HEK293 (cell line): ENCODE measurements around the gene NPHP1.

Source experiments
- BCL11A ChIP-seq: fragments of 450-650 bp; formaldehyde crosslinking; IDR thresholded peaks from 2 replicates; pipeline ENCODE4 v1.5.1; 2016; ENCODE audit warnings: low read depth, missing biosample characterization, missing genetic modification characterization
- BCL11B ChIP-seq: fragments of 450-650 bp; formaldehyde crosslinking; IDR thresholded peaks from 2 replicates; pipeline ENCODE4 v1.5.1; 2016; ENCODE audit warnings: low read depth, missing biosample characterization, missing genetic modification characterization
- CTCF ChIP-seq: fragments of 450-650 bp; formaldehyde crosslinking; IDR thresholded peaks from 2 replicates; pipeline ENCODE4 v1.5.1; 2016; ENCODE audit warnings: missing biosample characterization, missing genetic modification characterization
- KLF17 ChIP-seq: fragments of 450-650 bp; formaldehyde crosslinking; IDR thresholded peaks from 2 replicates; pipeline ENCODE4 v1.5.1; 2016; ENCODE audit warnings: missing biosample characterization, missing genetic modification characterization
- OVOL3 ChIP-seq: fragments of 450-650 bp; formaldehyde crosslinking; IDR thresholded peaks from 2 replicates; pipeline ENCODE4 v1.5.1; 2016; ENCODE audit warnings: missing biosample characterization, missing genetic modification characterization
- SP2 ChIP-seq: fragments of 450-650 bp; formaldehyde crosslinking; IDR thresholded peaks from 2 replicates; pipeline ENCODE4 v1.5.1; 2016; ENCODE audit warnings: missing biosample characterization, missing genetic modification characterization
- SP7 ChIP-seq: fragments of 450-650 bp; formaldehyde crosslinking; IDR thresholded peaks from 2 replicates; pipeline ENCODE4 v1.5.1; 2016; ENCODE audit warnings: missing biosample characterization, missing genetic modification characterization
- ZBTB17 ChIP-seq: fragments of 450-650 bp; formaldehyde crosslinking; IDR thresholded peaks from 2 replicates; pipeline ENCODE4 v1.5.1; 2016; ENCODE audit warnings: missing biosample characterization, missing genetic modification characterization
- ZBTB49 ChIP-seq: fragments of 450-650 bp; formaldehyde crosslinking; IDR thresholded peaks from 2 replicates; pipeline ENCODE4 v1.5.1; 2016; ENCODE audit warnings: missing biosample characterization, missing genetic modification characterization, low read depth
- ZFP41 ChIP-seq: fragments of 450-650 bp; formaldehyde crosslinking; IDR thresholded peaks from 2 replicates; pipeline ENCODE4 v1.5.1; 2016; ENCODE audit warnings: missing biosample characterization, missing genetic modification characterization, borderline replicate concordance
- ZNF112 ChIP-seq: fragments of 450-650 bp; formaldehyde crosslinking; IDR thresholded peaks from 2 replicates; pipeline ENCODE4 v1.5.0; 2017; ENCODE audit warnings: missing biosample characterization, missing genetic modification characterization
- ZNF138 ChIP-seq: fragments of 450-650 bp; formaldehyde crosslinking; IDR thresholded peaks from 2 replicates; pipeline ENCODE4 v1.5.1; 2016; ENCODE audit warnings: missing biosample characterization, missing genetic modification characterization, borderline replicate concordance
- ZNF175 ChIP-seq: fragments of 450-650 bp; formaldehyde crosslinking; IDR thresholded peaks from 2 replicates; pipeline ENCODE4 v1.5.1; 2016; ENCODE audit warnings: missing biosample characterization, missing genetic modification characterization
- ZNF184 ChIP-seq: fragments of 450-650 bp; IDR thresholded peaks from 2 replicates; pipeline ENCODE4 v1.5.1; 2018; ENCODE audit warnings: missing biosample characterization, mild to moderate bottlenecking, missing genetic modification characterization
- ZNF280D ChIP-seq: fragments of 450-650 bp; formaldehyde crosslinking; IDR thresholded peaks from 2 replicates; pipeline ENCODE4 v1.5.1; 2016; ENCODE audit warnings: missing biosample characterization, missing genetic modification characterization
- ZNF335 ChIP-seq: fragments of 450-650 bp; formaldehyde crosslinking; conservative IDR thresholded peaks from 2 replicates; pipeline ENCODE4 v1.5.1; 2016; ENCODE audit warnings: missing biosample characterization, missing genetic modification characterization
- ZNF366 ChIP-seq: fragments of 450-650 bp; formaldehyde crosslinking; conservative IDR thresholded peaks from 2 replicates; pipeline ENCODE4 v1.5.1; 2016; ENCODE audit warnings: missing biosample characterization, missing genetic modification characterization
- ZNF423 ChIP-seq: fragments of 450-650 bp; formaldehyde crosslinking; IDR thresholded peaks from 2 replicates; pipeline ENCODE4 v1.5.1; 2016; ENCODE audit warnings: missing biosample characterization, missing genetic modification characterization
- ZNF473 ChIP-seq: fragments of 450-650 bp; formaldehyde crosslinking; IDR thresholded peaks from 2 replicates; pipeline ENCODE4 v1.5.1; 2017; ENCODE audit warnings: missing biosample characterization, missing genetic modification characterization
- ZNF488 ChIP-seq: fragments of 450-650 bp; formaldehyde crosslinking; IDR thresholded peaks from 2 replicates; pipeline ENCODE4 v1.5.1; 2016; ENCODE audit warnings: missing biosample characterization, missing genetic modification characterization
- ZNF510 ChIP-seq: fragments of 450-650 bp; formaldehyde crosslinking; IDR thresholded peaks from 2 replicates; pipeline ENCODE4 v1.5.1; 2018; ENCODE audit warnings: mild to moderate bottlenecking, missing genetic modification characterization, missing biosample characterization; ENCODE audit not compliant: insufficient replicate concordance
- ZNF518A ChIP-seq: fragments of 450-650 bp; formaldehyde crosslinking; conservative IDR thresholded peaks from 2 replicates; pipeline ENCODE4 v1.5.1; 2016; ENCODE audit warnings: low read depth, missing biosample characterization, missing genetic modification characterization
- ZNF660 ChIP-seq: fragments of 450-650 bp; IDR thresholded peaks from 2 replicates; pipeline ENCODE4 v1.5.1; 2018; ENCODE audit warnings: missing biosample characterization, mild to moderate bottlenecking, missing genetic modification characterization
- ZNF76 ChIP-seq: fragments of 450-650 bp; formaldehyde crosslinking; IDR thresholded peaks from 2 replicates; pipeline ENCODE4; 2016; ENCODE audit warnings: low read depth, missing biosample characterization, missing genetic modification characterization, borderline replicate concordance

NPHP1 gene

GRCh38 chr2:110101280-110101844, 103.5 kb downstream of the NPHP1 start (continued):
- TF ChIP-seq ZNF510 (no peak), ZNF660 (peak; percentile 86), ZNF76 (tag by site-specific recombination) (no peak), ZNF473 (no peak), OVOL3 (no peak), ZNF488 (no peak), ZFP41 (no peak), ZNF175 (tag by site-specific recombination) (no peak), ZBTB49 (no peak), SP2 (tag by site-specific recombination) (peak; percentile 49), SP7 (tag by site-specific recombination) (peak; percentile 27; the same call in 1 of the 2 replicates), BCL11B (tag by site-specific recombination) (no peak), ZNF423 (no peak), CTCF (tag by site-specific recombination) (no peak), ZNF184 (tag by site-specific recombination) (no peak), ZNF280D (tag by site-specific recombination) (no peak), ZNF335 (tag by site-specific recombination) (peak; percentile 85), ZNF112 (tag by site-specific recombination) (no peak), ZNF138 (tag by site-specific recombination) (no peak), BCL11A (tag by site-specific recombination) (no peak), ZBTB17 (tag by site-specific recombination) (peak; percentile 75), ZNF518A (tag by site-specific recombination) (no peak), KLF17 (tag by site-specific recombination) (peak; percentile 16; the same call in 1 of the 2 replicates), ZNF366 (tag by site-specific recombination) (no peak)
